SU-DHL-6 (cell line): ENCODE measurements around the gene CAMSAP1.

Source experiments
- CTCF ChIP-seq: fragments of 200-600 bp; sonication (generic); IDR thresholded peaks from one replicate; pipeline ENCODE4 v1.5.1; 2017; ENCODE audit warnings: antibody characterized with exemption, mild to moderate bottlenecking, low read length, moderate library complexity; ENCODE audit not compliant: insufficient read depth, poor library complexity, severe bottlenecking
- EZH2phosphoT487 ChIP-seq: fragments of 200-600 bp; sonication (generic), shearing (Covaris generic); conservative IDR thresholded peaks from 2 replicates; pipeline ENCODE4 v1.6.1; 2018; ENCODE audit warnings: mild to moderate bottlenecking, antibody characterized with exemption, low read length, moderate library complexity, mixed read lengths

- TF ChIP-seq CTCF (no peak), EZH2phosphoT487 (no peak)
Measured at GRCh38 chr9:135928731-135929655, 21.6 kb upstream of the CAMSAP1 start.
